ENCODE results near the gene HEBP2. TPM values are rescaled to one million over a fixed set of nuclear protein-coding genes. Genes with fewer than 3 reads are reported as not detected.

HEBP2 gene
- total RNA-seq, 1 experiment from 2014 or later: 73.1 TPM

DNA sequence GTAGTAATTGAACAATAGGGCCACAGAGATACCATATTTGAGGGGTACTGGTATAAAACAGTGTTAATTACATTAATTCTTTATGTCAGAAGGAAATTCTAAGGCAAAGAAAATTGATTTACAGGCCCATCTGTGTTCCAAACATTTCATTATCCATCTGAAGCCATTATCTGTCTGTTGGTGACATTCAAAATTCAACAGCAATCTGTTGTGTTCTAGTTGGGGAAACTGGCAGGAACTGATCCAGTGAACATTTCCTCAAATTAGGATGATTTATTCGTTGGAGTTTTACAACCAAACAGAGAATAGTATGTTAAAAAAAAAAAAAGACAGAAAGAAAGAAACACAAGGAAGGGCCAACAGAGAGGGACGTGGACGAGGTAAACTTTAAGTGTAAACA is 30.1 kb downstream of the HEBP2 start:
- H3K4me3 ChIP-seq (ENCODE audit: low read depth, low read length): no peak overlapping the region
- no peaks in the 10 kb centered on the region for H3K9me3 ChIP-seq
- intact Hi-C loops (cut with micrococcal nuclease; ENCODE audit: unreplicated experiment): no loop called here
- no peak for DNase-seq
- peaks cover 24% of the 10 kb centered on the region for H3K36me3 Mint-ChIP-seq (ENCODE audit: insufficient read depth, unreplicated experiment)
- H3K36me3 ChIP-seq (ENCODE audit: control insufficient read depth, insufficient read depth, low read length): no peaks in the 10 kb centered on the region
- no peaks in the 10 kb centered on the region for H3K9me3 Mint-ChIP-seq (ENCODE audit: unreplicated experiment)
- ChIA-PET CTCF (interaction anchor here (0.7 kb wide), 1 partner anchor 52 kb away, joined by 4 read pairs; no protein-coding TSS in a partner anchor), POLR2A (no interaction called here)
- no peak overlapping the region for H3K4me3 Mint-ChIP-seq (ENCODE audit: unreplicated experiment)
- H3K4me1 ChIP-seq: no peaks in the 10 kb centered on the region
- H3K4me1 Mint-ChIP-seq (ENCODE audit: low read depth, unreplicated experiment): peaks cover 5% of the 10 kb centered on the region
- no peaks in the 10 kb centered on the region for H3K27me3 Mint-ChIP-seq (ENCODE audit: insufficient read depth, unreplicated experiment)
- no peak for TF ChIP-seq CTCF (IDR thresholded peaks at IDR 0.05; ENCODE audit: insufficient read depth in 1 of 2, low read depth in 1 of 2, low read length in 1 of 2, severe bottlenecking in 1 of 2, unreplicated experiment in 1 of 2)
- H3K27ac Mint-ChIP-seq (ENCODE audit: unreplicated experiment): no peak overlapping the region
- no peaks in the 10 kb centered on the region for H3K27me3 ChIP-seq (replicated peaks; ENCODE audit: control insufficient read depth, insufficient read depth, low read length)
- BruUV-seq (replicated peaks): no TSS peak

- CTCF ChIA-PET: interaction anchor here (0.7 kb wide), 1 partner anchor 52 kb away, joined by 4 read pairs; no protein-coding TSS in a partner anchor
- TF ChIP-seq CTCF (IDR thresholded peaks at IDR 0.05; ENCODE audit: insufficient read depth in 1 of 2, low read depth in 1 of 2, low read length in 1 of 2, severe bottlenecking in 1 of 2, unreplicated experiment in 1 of 2): no peak
- Mint-ChIP-seq H3K27me3 (ENCODE audit: insufficient read depth, unreplicated experiment) (no peaks in the 10 kb centered on the region), H3K27ac (ENCODE audit: unreplicated experiment) (no peak overlapping the region), H3K36me3 (ENCODE audit: insufficient read depth, unreplicated experiment) (peaks cover 24% of the 10 kb centered on the region), H3K4me3 (ENCODE audit: unreplicated experiment) (no peak overlapping the region), H3K4me1 (ENCODE audit: low read depth, unreplicated experiment) (no peaks in the 10 kb centered on the region), H3K9me3 (ENCODE audit: unreplicated experiment) (no peaks in the 10 kb centered on the region)
- POLR2A ChIA-PET: no interaction called here
- intact Hi-C loops (cut with micrococcal nuclease; ENCODE audit: unreplicated experiment): no loop called here
- Histone ChIP-seq H3K4me1 (no peaks in the 10 kb centered on the region), H3K36me3 (ENCODE audit: control insufficient read depth, insufficient read depth, low read length) (no peaks in the 10 kb centered on the region), H3K9me3 (no peaks in the 10 kb centered on the region), H3K27me3 (replicated peaks; ENCODE audit: control insufficient read depth, insufficient read depth, low read length) (no peaks in the 10 kb centered on the region), H3K4me3 (ENCODE audit: low read depth, low read length) (no peak overlapping the region)
- no peak for DNase-seq
- BruUV-seq (replicated peaks): no TSS peak
These were observed 30.9 kb downstream of the HEBP2 start for GRCh38 chr6:138434925-138435324.

GRCh38 chr6:138439546-138439945 is 35.5 kb downstream of the HEBP2 start:
- H3K27me3 Mint-ChIP-seq (ENCODE audit: insufficient read depth, unreplicated experiment): no peaks in the 10 kb centered on the region
- BruUV-seq (replicated peaks): no TSS peak
- DNase-seq: no peak
- no peaks in the 10 kb centered on the region for H3K4me1 Mint-ChIP-seq (ENCODE audit: low read depth, unreplicated experiment)
- no peak for TF ChIP-seq CTCF (IDR thresholded peaks at IDR 0.05; ENCODE audit: insufficient read depth in 1 of 2, low read depth in 1 of 2, low read length in 1 of 2, severe bottlenecking in 1 of 2, unreplicated experiment in 1 of 2)
- no peak overlapping the region for H3K27ac Mint-ChIP-seq (ENCODE audit: unreplicated experiment)
- no peak overlapping the region for H3K4me3 Mint-ChIP-seq (ENCODE audit: unreplicated experiment)
- Histone ChIP-seq H3K36me3 (ENCODE audit: control insufficient read depth, insufficient read depth, low read length) (no peaks in the 10 kb centered on the region), H3K4me1 (no peaks in the 10 kb centered on the region), H3K4me3 (ENCODE audit: low read depth, low read length) (no peak overlapping the region), H3K27me3 (replicated peaks; ENCODE audit: control insufficient read depth, insufficient read depth, low read length) (no peaks in the 10 kb centered on the region), H3K9me3 (no peaks in the 10 kb centered on the region)
- POLR2A ChIA-PET: no interaction called here
- CTCF ChIA-PET: no interaction called here
- peaks cover 14% of the 10 kb centered on the region for H3K36me3 Mint-ChIP-seq (ENCODE audit: insufficient read depth, unreplicated experiment)
- intact Hi-C loops (cut with micrococcal nuclease; ENCODE audit: unreplicated experiment): no loop called here
- H3K9me3 Mint-ChIP-seq (ENCODE audit: unreplicated experiment): no peaks in the 10 kb centered on the region

Measured in Caco-2 (cell line).